Neural crest cell (in vitro differentiated cells): ENCODE data around the gene FPR3. TPM values are rescaled to one million over a fixed set of nuclear protein-coding genes. Genes with fewer than 3 reads are reported as not detected.

Experiments used
- DNase-seq: peaks from one replicate; pipeline ENCODE4 v3.0.0; 2021; ENCODE audit warnings: low read depth, mixed read lengths, low spot score
- H3K27ac Mint-ChIP-seq: one replicate; pipeline ENCODE4 v1.8.0; 2021; ENCODE audit warnings: mild to moderate bottlenecking, mixed read lengths; ENCODE audit not compliant: unreplicated experiment
- H3K27me3 Mint-ChIP-seq: 2 replicates; pipeline ENCODE4 v1.8.0; 2021; ENCODE audit warnings: low read depth, mild to moderate bottlenecking, mixed read lengths
- H3K36me3 Mint-ChIP-seq: 2 replicates; pipeline ENCODE4 v1.8.0; 2021; ENCODE audit warnings: low read depth, mild to moderate bottlenecking, mixed read lengths
- H3K4me1 Mint-ChIP-seq: 2 replicates; pipeline ENCODE4 v1.8.0; 2021; ENCODE audit warnings: mixed read lengths
- H3K4me3 Mint-ChIP-seq: one replicate; pipeline ENCODE4 v1.8.0; 2021; ENCODE audit warnings: mild to moderate bottlenecking, mixed read lengths
- H3K9me3 Mint-ChIP-seq: 2 replicates; pipeline ENCODE4 v1.8.0; 2021; ENCODE audit warnings: mixed read lengths
- total RNA-seq: library from RNA; stranded (reverse); gene quantifications from 2 replicates; pipeline ENCODE4 v1.2.1, GENCODE V29; 2021
- TF ChIP-seq, protein P1 (sequence below): fragments of 200-600 bp; sonication (generic); conservative IDR thresholded peaks from 2 replicates; pipeline ENCODE4 v1.5.0; 2021; ENCODE audit warnings: antibody characterized with exemption, mild to moderate bottlenecking

FPR3 gene
- total RNA-seq, 1 donor from 2014 or later = not detected

DNA sequence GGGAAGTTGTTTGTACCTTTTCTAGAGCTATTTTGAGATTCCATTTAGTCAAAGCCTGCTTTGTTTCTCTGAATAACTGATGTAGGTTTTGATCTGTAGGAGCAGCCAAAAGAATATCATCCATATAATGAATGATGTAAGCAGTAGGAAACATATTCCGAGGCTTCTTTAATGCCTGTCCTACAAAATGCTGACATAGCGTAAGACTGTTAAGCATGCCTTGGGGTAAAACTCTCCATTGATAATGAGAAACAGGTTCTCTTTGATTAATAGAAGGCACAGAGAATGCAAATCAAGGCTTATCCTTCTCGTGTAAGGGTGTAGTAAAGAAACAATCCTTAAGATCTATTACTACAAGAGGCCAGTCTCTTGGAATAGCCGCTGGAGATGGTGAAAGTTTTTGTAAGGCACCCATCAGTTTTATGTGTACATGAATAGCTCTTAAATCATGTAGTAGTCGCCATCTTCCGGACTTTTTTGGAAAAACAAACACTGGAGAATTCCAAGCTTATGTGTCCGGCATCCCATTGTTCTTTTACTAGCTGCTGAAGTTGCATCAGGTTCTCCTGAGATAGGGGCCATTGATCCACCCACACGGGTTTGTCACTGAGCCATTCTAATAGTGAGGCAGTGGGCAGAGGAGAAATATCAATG is 13.5 kb downstream of the FPR3 start:
- Mint-ChIP-seq H3K27me3 (no peaks in the 10 kb centered on the region), H3K27ac (no peak overlapping the region), H3K4me1 (peaks cover 19% of the 10 kb centered on the region), H3K4me3 (no peak overlapping the region), H3K9me3 (peaks cover 3% of the 10 kb centered on the region), H3K36me3 (peaks cover 3% of the 10 kb centered on the region)
- DNase-seq = no peak
- TF ChIP-seq, protein P1, sequence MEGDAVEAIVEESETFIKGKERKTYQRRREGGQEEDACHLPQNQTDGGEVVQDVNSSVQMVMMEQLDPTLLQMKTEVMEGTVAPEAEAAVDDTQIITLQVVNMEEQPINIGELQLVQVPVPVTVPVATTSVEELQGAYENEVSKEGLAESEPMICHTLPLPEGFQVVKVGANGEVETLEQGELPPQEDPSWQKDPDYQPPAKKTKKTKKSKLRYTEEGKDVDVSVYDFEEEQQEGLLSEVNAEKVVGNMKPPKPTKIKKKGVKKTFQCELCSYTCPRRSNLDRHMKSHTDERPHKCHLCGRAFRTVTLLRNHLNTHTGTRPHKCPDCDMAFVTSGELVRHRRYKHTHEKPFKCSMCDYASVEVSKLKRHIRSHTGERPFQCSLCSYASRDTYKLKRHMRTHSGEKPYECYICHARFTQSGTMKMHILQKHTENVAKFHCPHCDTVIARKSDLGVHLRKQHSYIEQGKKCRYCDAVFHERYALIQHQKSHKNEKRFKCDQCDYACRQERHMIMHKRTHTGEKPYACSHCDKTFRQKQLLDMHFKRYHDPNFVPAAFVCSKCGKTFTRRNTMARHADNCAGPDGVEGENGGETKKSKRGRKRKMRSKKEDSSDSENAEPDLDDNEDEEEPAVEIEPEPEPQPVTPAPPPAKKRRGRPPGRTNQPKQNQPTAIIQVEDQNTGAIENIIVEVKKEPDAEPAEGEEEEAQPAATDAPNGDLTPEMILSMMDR = no peak

DNA sequence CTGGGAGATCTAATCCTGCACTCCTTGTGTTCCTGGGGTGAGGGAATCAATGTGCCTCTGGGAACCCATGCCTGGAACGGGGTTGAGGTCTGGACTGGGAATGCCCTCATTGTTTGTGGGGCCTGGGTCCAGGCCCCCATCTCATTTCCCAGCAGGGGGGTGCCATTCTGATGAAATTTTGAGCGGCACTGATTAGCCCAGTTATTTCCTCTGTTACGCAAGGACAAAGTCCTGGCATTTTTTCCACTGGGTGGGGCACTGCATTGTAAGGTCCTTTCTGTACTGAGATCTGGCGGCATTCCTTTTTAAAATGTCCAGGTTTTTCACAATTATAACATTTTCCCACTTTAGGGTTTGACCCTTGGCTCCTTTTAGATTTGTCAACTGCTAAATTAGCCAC is 14.8 kb downstream of the FPR3 start:
- H3K4me1 Mint-ChIP-seq = peaks cover 19% of the 10 kb centered on the region
- DNase-seq = no peak
- no peak overlapping the region for H3K27ac Mint-ChIP-seq
- peaks cover 4% of the 10 kb centered on the region for H3K9me3 Mint-ChIP-seq
- peaks cover 3% of the 10 kb centered on the region for H3K36me3 Mint-ChIP-seq
- H3K4me3 Mint-ChIP-seq = no peak overlapping the region
- no peaks in the 10 kb centered on the region for H3K27me3 Mint-ChIP-seq
- TF ChIP-seq, protein P1 = no peak

DNA sequence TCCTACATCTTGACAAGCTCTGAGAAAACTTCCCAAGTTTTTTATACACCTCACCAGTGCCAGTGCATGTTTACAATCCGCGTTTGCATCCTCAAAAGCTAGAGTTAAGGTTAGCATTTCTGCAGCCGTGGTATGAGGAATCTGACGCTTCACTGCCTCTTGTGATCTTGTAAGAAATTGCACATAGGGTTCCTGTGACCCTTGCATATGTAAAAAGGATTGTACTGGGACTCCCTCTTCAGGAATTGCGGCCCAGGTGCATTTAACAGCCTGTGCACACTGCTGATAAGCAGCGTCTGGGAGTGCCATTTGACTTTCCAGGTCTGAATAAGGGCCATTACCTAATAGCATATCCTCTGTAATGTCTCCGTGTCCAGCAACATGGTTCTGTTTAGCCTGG is 15.3 kb downstream of the FPR3 start:
- Mint-ChIP-seq H3K27ac (no peak overlapping the region), H3K4me1 (peaks cover 19% of the 10 kb centered on the region), H3K9me3 (peaks cover 4% of the 10 kb centered on the region), H3K36me3 (peaks cover 3% of the 10 kb centered on the region), H3K27me3 (no peaks in the 10 kb centered on the region), H3K4me3 (no peak overlapping the region)
- TF ChIP-seq, protein P1 = no peak
- no peak for DNase-seq

DNA sequence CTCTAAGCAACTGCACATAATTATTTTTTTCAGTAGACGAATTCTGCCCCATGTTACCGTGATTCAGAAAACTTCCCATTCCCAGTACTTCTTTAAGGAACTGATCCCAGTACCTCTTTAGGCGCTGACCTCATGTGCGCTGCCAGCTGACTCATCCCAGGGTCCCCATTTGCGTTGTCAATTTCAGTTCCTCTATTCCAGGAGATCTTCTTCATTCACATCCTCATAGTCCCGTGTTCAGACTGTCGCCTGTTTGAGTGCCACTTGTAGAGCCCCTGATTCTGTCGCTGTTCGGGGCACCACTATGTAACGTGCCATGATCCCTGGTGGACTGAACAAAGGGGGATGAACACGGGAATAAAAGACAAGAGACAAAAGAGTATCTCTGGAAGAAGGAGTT is 16.4 kb downstream of the FPR3 start:
- TF ChIP-seq, protein P1 = no peak
- no peaks in the 10 kb centered on the region for H3K27me3 Mint-ChIP-seq
- no peak overlapping the region for H3K27ac Mint-ChIP-seq
- H3K36me3 Mint-ChIP-seq = peaks cover 3% of the 10 kb centered on the region
- no peak overlapping the region for H3K4me3 Mint-ChIP-seq
- H3K9me3 Mint-ChIP-seq = peaks cover 4% of the 10 kb centered on the region
- peaks cover 19% of the 10 kb centered on the region for H3K4me1 Mint-ChIP-seq
- DNase-seq = no peak

DNA sequence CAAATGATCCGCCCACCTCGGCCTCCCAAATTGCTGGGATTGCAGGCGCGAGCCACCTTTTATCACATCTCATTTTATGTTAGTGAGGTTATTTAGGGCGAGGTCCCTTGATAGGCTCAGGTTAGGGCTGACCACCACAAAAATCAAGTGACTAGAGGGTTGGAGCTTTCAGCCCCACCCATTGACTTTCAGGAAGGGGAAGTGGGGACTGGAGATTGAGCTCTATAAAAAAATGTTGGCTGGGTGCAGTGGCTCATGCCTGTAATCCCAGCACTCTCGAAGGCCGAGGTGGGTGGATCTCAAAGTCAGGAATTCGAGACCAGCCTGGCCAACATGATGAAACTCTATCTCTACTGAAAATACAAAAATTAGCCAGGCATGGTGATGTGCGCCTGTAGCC is 20.1 kb downstream of the FPR3 start:
- H3K27ac Mint-ChIP-seq = no peak overlapping the region
- no peak for DNase-seq
- H3K4me3 Mint-ChIP-seq = no peak overlapping the region
- H3K4me1 Mint-ChIP-seq = no peaks in the 10 kb centered on the region
- TF ChIP-seq, protein P1 = no peak
- H3K9me3 Mint-ChIP-seq = peaks cover 6% of the 10 kb centered on the region
- no peaks in the 10 kb centered on the region for H3K27me3 Mint-ChIP-seq
- peaks cover 3% of the 10 kb centered on the region for H3K36me3 Mint-ChIP-seq
